HG03103 (cell line): ENCODE data around the gene SERPINC1.
"Not testable (repeated sequence)": the region's sequence is repeated elsewhere in the genome, so short reads cannot be mapped to it uniquely, and the experiment has no call there.

ENCODE experiments used
- ATAC-seq: cut with Tn5 transposase; IDR thresholded peaks from one replicate; pipeline ENCODE4 v1.9.1; 2021; ENCODE audit warnings: low read depth; ENCODE audit not compliant: unreplicated experiment

SERPINC1 gene

DNA sequence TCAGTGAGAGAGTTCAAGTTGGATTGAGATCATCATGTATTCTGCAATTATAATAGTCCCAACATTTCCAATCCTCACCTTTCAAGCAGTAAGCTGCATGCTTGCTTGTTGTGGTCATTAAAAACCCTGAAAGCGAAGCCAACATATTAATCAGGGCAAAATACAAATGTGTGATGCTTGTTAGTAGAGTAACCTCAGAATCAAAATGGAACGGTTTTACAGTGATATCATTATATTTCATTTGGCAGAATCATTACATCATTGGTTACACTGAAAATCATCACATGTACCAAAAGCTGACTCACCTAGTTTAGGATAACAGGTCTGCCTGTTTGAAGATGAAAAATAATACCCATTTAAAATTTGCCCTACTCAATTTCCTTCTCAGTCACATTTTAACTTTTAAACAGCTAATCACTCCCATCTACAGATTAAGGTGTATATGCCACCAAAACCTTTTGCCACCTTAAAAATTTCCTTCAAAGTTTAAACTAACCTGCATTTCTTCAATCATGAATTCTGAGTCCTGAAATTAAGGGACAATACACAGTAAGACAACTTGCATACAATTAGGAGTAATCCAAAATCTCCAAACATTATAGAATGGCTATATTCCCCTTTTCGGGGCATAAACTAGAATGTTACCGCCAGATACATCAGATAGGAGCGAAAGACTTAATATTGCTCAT lies 52.8 kb downstream of the SERPINC1 start:
- no peak for ATAC-seq

DNA sequence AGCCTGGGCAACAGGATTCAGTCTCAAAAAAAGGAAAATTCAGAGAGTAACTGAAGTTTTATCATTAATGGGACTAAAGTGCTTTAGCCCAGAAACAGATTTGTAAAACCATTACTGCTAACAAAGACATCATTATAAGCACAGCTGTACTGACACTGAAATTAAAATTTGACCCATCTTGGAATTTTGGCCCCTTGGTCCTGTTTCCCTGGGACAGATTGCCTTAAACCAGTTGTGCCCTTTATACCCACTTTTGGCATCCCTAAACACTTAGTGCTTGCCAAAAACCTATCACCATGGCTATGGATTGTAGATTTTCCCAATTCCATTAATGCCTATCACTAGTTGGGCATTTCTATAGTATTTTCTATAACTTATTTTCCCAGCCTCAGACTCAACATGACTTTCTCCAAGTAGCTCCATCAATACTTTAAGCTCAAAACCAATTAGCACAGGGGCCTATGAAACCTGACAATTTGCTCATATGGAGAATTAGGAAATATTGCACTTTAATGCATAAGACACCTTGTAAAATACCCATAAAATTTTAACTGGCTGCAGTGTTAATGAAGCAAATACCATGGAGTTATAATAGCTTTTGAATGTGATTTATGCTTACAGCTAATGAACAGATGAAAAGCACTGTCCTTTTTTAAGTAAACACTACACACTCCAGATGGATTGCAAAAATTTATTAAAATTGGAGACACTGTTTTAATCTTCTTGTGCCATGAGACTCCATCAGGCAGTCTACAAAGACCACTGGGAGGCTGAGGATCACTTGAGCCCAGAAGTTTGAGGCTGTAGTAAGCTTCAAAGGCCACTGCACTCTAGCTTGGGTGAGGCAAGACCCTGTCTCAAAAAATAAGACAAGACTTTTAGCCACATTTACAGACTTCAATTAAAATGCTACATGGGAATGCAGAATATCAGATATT lies 53.6 kb downstream of the SERPINC1 start:
- no peak for ATAC-seq

DNA sequence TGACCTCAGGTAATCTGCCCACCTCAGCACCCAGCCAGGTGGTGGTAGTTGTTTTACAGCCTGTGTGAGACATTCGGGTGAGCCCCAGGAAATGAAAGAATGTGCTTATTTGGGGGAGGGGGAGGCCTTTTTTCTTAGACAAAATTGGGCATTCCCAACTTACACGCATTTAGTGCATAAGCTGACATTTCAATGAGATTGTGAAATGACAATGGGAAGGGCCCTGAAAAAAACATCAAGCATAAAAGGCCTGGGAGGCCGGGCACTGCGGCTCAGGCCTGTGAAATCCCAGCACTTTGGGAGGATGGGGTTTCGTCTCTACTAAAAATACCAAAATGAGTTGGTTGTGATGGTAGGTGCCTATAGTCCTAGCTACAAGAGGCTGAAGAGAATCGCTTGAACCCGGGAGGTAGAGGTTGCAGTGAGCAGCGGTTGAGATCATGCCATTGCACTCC lies 54.3 kb downstream of the SERPINC1 start:
- no peak for ATAC-seq

DNA sequence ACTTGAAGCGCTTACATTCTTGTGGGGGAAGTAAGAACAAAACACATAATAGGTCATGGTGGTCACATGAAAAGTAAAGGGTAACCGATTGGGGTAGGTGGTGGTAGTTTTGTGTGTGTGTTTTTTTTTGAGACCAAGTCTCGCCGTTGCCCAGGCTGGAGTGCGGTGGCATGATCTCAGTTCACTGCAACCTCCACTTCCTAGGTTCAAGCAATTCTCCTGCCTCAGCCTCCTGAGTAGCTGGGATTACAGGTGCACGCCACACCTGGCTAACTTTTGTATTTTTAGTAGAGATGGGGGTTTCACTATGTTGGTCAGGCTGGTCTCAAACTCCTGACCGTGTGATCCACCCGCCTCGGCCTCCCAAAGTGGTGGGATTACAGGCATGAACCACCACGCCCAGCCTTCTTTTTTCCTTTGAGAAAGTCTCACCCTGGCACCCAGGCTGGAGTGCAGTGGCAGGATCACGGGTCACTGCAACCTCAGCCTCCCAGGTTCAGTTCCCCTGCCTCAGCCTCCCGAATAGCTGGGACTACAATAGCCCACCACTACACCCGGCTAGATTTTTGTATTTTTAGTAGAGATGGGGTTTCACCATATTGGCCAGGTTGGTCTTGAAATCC lies 54.9 kb downstream of the SERPINC1 start:
- ATAC-seq, result not testable (repeated sequence)

DNA sequence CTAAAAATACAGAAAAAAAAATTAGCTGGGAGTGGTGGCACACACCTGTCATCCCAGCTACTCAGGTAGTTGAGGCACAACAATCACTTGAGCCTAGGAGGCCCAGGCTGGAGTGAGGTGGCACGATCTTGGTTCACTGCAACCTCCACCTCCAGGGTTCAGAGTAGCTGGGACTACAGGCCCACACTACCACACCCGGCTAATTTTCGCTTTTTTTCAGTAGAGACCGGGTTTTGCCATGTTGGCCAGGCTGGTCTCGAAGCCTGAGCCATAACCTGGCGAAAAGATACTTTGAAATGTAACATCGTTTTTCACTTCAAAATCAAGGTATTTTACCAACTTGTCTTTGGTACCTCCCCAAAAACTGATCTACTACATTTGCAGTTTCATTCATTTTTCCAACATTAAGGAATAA lies 55.4 kb downstream of the SERPINC1 start:
- no peak for ATAC-seq

DNA sequence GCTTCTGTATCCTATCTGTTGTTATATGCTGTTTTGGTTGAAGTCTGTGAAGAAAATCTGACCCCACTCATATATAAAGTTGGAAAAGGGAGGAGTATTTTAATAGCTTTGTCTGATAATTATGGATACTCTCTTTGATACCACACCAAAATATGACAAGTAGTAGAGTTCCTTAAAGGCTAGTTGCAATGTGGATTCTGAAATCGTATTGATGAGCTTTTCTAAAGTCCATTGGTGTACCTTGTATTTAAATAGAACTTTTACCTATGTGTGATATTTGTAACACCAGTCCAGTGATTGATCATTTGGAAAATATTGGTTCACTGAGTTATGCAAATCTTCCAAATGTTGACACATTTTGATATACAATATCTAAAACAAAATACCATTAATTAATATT lies 57.1 kb downstream of the SERPINC1 start:
- ATAC-seq, result no peak

DNA sequence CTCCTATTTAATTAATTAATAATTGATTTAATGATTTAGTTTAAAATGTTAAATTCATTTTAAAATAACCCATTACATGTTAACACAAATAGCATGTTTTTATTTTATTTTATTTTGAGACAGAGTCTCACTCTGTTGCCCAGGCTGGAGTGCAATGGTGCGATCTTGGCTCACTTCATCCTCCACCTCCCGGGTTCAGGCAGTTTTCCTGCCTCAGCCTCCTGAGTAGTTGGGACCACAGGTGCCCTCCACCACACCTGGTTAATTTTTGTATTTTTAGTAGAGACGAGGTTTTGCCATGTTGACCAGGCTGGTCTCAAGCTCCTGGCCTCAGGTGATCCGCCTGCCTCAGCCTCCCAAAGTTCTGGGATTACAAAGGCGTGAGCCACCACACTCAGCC lies 57.6 kb downstream of the SERPINC1 start:
- ATAC-seq, result not testable (repeated sequence)

DNA sequence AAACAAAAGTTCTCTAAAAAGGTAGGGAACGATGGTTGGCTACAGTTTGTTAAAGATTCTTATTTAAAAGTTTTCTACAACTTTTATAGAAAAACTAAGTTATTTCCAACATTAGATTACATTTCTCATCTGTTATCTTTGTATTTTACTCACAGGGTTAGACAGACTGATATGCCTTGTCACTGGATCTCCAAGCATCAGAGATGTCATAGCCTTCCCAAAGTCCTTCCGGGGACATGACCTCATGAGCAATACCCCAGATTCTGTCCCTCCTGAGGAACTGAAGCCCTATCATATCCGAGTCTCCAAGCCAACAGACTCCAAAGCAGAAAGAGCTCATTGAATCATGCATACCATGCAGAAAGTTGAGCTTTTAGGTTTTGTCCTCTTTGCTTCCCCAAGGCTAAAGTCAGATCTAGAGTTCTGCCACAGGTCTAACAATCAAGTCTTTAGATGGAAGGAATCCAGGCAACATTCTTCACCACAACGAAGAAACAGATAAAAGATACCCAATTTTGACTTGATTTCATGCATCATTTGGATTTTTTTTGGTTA lies 59.7 kb downstream of the SERPINC1 start:
- ATAC-seq, result no peak

DNA sequence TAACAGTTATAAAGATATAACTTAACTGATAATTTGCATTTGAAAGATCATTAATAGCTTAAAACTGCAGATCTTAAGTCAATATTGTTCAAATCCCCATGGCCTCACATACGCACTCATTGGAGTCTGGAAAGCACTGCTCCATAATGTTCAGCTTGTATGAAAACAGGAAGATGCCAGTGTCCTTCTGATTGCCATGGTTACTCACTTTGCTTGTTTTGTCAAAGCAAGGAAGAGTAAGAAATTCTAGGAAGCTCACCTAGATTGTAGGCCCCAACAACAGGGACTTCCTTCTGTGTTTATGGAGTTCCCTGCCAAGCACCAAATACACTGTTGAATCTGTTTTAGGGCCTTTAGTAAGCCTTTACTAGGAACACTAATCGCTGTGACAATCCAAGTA lies 60.2 kb downstream of the SERPINC1 start:
- no peak for ATAC-seq

DNA sequence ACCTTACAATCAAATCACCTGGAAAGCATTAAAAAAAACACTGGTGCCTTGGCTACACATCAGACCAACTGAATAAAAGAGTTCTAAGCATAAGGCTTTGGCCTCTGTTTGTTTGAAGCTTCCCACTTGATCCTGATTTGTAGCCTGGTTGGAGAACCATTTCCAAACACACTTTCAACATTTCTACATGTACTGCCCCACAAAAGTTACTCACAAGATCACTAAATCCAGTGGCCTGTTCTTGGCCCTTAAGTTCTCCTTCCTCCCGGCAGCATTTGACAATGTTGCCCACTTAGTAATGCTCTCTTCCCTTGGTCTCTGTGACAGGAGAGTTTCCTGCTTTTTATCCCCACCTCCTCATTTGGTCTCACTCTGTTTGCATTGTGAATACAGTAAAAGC lies 61.1 kb downstream of the SERPINC1 start:
- no peak for ATAC-seq
